Glutamatergic neuron (in vitro differentiated cells): Measurements from ENCODE around the gene SAMD14. TPM values are rescaled to one million over a fixed set of nuclear protein-coding genes. Genes with fewer than 3 reads are reported as not detected.

Source experiments
- DNase-seq: peaks from one replicate; pipeline ENCODE4 v3.0.0; 2022
- H3K27ac Mint-ChIP-seq: one replicate; pipeline ENCODE4 v1.8.0; 2020; ENCODE audit warnings: mild to moderate bottlenecking, mixed read lengths, inconsistent platforms; ENCODE audit not compliant: unreplicated experiment
- H3K27me3 Mint-ChIP-seq: one replicate; pipeline ENCODE4 v1.8.0; 2020; ENCODE audit warnings: mild to moderate bottlenecking, moderate library complexity, mixed read lengths, inconsistent platforms; ENCODE audit not compliant: unreplicated experiment
- H3K36me3 Mint-ChIP-seq: one replicate; pipeline ENCODE4 v1.8.0; 2020; ENCODE audit warnings: mild to moderate bottlenecking, mixed read lengths, inconsistent platforms; ENCODE audit not compliant: unreplicated experiment
- H3K4me1 Mint-ChIP-seq: one replicate; pipeline ENCODE4 v1.8.0; 2020; ENCODE audit warnings: mild to moderate bottlenecking, low read depth, mixed read lengths, inconsistent platforms; ENCODE audit not compliant: unreplicated experiment
- H3K4me3 Mint-ChIP-seq: one replicate; pipeline ENCODE4 v1.8.0; 2020; ENCODE audit warnings: mild to moderate bottlenecking, mixed read lengths, inconsistent platforms; ENCODE audit not compliant: unreplicated experiment
- H3K9me3 Mint-ChIP-seq: one replicate; pipeline ENCODE4 v1.8.0; 2020; ENCODE audit warnings: mild to moderate bottlenecking, moderate library complexity, mixed read lengths, inconsistent platforms; ENCODE audit not compliant: unreplicated experiment
- total RNA-seq: library from RNA; stranded (reverse); fragmentation: NEBNext Ultra II Directional; extraction: Animal tissue kit (Norgen Biotek cat#: 25700); gene quantifications from one replicate; pipeline ENCODE4 v1.2.1, GENCODE V29; 2021; ENCODE audit not compliant: unreplicated experiment
- TF ChIP-seq, protein P1 (sequence below): fragments of 200-600 bp; sonication (generic); IDR thresholded peaks from one replicate; pipeline ENCODE4 v1.5.0; 2021; ENCODE audit not compliant: partially characterized antibody, unreplicated experiment

SAMD14 gene
- total RNA-seq, 1 donor from 2014 or later = 95.0 TPM

DNA sequence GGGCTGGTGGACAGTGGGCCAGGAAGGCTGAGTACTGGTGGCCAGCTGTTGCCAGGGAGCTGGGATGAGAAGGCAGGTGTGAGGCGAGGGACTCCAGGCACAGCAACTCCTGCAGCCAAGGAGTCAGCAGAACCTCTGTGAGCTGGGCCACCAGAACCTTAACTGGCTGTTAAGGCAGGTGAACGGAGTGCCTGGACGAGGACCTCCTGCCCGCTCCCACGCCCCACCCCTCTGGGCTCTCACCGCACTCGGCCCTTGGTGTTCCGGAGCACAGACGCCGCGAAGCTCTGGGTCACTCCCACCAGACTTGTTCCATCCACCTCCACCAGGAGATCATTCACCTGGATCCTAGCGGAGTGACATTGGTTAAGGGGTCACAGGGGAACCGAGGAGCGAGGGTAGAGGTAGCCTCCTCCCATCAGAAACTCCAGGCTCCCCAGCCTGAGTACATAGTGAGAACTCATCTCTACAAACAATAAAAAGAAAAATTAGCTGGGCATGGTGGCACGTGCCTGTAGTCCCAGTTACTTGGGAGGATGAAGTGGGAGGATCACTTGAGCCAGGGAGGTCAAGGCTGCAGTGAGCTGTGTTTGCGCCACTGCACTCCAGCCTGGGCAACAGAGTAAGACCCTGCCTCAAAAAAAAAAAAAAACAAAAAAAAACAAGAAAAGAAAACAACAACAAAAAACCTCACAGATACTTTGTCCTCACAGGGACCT is 11.2 kb upstream of the SAMD14 start:
- no peak for DNase-seq
- Mint-ChIP-seq H3K4me3 (peak overlapping the region; percentile 25), H3K4me1 (peaks cover 22% of the 10 kb centered on the region), H3K36me3 (peaks cover 12% of the 10 kb centered on the region), H3K27ac (peak overlapping the region; percentile 52), H3K9me3 (peaks cover 13% of the 10 kb centered on the region), H3K27me3 (peaks cover 30% of the 10 kb centered on the region)
- TF ChIP-seq, protein P1, sequence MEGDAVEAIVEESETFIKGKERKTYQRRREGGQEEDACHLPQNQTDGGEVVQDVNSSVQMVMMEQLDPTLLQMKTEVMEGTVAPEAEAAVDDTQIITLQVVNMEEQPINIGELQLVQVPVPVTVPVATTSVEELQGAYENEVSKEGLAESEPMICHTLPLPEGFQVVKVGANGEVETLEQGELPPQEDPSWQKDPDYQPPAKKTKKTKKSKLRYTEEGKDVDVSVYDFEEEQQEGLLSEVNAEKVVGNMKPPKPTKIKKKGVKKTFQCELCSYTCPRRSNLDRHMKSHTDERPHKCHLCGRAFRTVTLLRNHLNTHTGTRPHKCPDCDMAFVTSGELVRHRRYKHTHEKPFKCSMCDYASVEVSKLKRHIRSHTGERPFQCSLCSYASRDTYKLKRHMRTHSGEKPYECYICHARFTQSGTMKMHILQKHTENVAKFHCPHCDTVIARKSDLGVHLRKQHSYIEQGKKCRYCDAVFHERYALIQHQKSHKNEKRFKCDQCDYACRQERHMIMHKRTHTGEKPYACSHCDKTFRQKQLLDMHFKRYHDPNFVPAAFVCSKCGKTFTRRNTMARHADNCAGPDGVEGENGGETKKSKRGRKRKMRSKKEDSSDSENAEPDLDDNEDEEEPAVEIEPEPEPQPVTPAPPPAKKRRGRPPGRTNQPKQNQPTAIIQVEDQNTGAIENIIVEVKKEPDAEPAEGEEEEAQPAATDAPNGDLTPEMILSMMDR = no peak

DNA sequence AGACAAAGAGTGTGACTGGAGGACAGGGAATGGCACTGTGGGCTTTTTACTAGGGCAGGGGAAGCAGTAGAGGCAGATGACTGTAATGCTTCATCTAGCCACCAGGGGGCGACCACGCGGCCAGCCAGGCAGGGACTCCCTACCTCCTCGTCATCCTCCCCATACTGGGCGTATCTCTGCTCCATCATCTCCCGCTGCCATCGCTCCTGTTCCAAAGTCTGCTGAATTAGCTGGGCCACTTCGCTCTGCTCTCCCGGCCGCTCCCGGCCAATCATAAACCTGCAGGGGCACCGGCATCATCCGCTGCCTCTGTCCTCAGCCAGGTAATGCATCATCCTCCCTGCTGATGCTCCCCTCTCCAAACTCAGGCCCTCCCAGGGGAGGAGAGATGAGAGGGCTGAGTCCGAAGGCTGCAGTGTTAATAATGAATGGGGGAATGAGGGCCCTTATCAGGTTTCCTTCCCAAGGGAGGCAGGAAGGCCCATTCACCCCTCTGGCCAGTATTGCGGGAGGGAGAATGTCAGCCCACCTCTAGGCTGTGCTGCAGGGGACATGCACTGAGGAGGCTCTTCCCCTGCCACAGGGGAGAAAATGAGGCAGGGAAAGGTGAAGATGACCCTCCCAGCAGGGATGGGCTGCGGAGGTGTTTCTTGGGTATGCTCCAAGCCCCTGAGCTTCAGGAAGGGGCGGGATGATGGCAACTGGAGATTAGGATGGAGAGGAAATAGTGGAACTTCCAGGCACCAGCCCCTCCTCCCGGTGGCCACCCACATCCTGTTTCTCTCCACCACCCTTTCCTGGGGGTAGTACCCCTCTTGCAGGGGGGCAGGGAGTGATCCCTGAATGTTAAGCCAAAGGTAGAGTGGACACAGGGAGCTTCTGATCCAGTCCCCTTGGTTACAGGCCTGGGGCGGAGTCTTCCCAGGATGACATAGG is 10.3 kb upstream of the SAMD14 start:
- DNase-seq = peak; percentile 89
- Mint-ChIP-seq H3K4me3 (peak overlapping the region; percentile 71), H3K27me3 (peaks cover 28% of the 10 kb centered on the region), H3K4me1 (peaks cover 21% of the 10 kb centered on the region), H3K27ac (peak overlapping the region; percentile 86), H3K9me3 (peaks cover 13% of the 10 kb centered on the region), H3K36me3 (peaks cover 12% of the 10 kb centered on the region)
- TF ChIP-seq, protein P1 = peak; percentile 97

DNA sequence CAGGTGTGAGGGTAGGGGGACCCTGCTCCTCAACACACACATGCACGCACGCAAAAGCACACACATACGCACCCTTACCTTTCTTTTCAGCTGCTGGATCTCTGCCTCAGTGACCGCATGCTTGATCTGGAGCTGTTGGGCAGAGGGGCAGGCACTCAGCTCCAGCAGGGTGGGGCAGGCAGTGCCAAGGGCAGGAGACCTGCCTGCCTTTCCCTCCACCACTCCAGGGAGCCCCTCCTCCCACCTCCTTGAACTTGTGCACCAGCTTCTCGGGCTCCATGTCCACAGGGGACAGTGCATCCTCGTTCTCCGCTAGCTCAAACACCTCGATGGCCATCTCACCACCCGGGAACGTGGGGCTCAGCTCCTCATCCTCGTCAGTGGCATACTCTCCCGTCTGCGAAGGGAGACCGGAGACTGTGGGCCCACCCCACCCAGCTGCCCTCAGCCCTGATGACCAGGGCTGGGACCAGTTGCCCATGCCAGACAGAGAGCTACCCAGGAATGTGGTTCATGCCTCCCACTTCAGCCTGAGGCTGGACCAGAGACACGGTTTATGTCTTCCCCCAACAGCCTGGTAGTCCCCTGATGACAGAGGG is 9.3 kb upstream of the SAMD14 start:
- H3K27me3 Mint-ChIP-seq = peaks cover 28% of the 10 kb centered on the region
- H3K27ac Mint-ChIP-seq = no peak overlapping the region
- TF ChIP-seq, protein P1 = no peak
- H3K36me3 Mint-ChIP-seq = peaks cover 10% of the 10 kb centered on the region
- H3K4me1 Mint-ChIP-seq = peaks cover 21% of the 10 kb centered on the region
- DNase-seq = no peak
- H3K4me3 Mint-ChIP-seq = no peak overlapping the region
- H3K9me3 Mint-ChIP-seq = peaks cover 11% of the 10 kb centered on the region

DNA sequence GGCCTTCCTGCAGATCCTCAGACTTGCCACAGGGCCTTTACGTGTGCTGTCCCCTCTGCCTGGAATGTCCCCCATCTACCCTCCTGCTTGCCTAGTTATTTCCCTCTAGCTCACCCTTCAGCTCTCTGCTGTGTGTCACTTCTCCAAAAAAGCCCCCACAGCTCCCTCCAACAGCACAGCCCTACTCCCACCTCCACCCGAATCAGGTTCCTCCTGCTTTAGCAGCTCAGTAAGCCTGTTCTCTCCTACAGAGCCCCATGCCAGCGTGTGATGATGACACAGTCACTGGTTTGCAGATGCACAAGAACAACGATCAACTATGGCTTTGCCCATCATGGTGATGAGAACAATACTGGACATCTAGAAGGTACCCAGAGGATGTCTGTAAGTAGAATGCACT is 7.1 kb upstream of the SAMD14 start:
- TF ChIP-seq, protein P1 = no peak
- Mint-ChIP-seq H3K27ac (peak overlapping the region; percentile 64), H3K27me3 (peaks cover 22% of the 10 kb centered on the region), H3K4me3 (no peak overlapping the region), H3K4me1 (peaks cover 25% of the 10 kb centered on the region), H3K36me3 (no peaks in the 10 kb centered on the region), H3K9me3 (peaks cover 4% of the 10 kb centered on the region)
- no peak for DNase-seq
